Iris pigment epithelial cell (primary cell): Measurements from ENCODE around the gene HK1.
"Not testable (repeated sequence)": the region's sequence is repeated elsewhere in the genome, so short reads cannot be mapped to it uniquely, and the experiment has no call there.

Experiments used
- DNase-seq: peaks from one replicate; pipeline ENCODE4 v3.0.0-alpha.2; 2011; ENCODE audit warnings: low read depth

HK1 gene

GRCh38 chr10:69278446-69278963, at the start of gene HK1:
HK1 (plus strand) TSS chr10:69278496.
- peak; percentile 43 for DNase-seq

GRCh38 chr10:69229616-69229916, 48.7 kb upstream of the HK1 start:
- DNase-seq, result no peak

- no peak for DNase-seq
These were observed 48.2 kb upstream of the HK1 start for GRCh38 chr10:69230128-69230527.

- peak; percentile 86 for DNase-seq
These were observed 46.0 kb upstream of the HK1 start for GRCh38 chr10:69232252-69232651.

- no peak for DNase-seq
These were observed 45.4 kb upstream of the HK1 start for GRCh38 chr10:69232736-69233480.

GRCh38 chr10:69234447-69234846, 43.8 kb upstream of the HK1 start:
- no peak for DNase-seq

GRCh38 chr10:69237528-69238159, 40.7 kb upstream of the HK1 start:
- peak; percentile 61 for DNase-seq

GRCh38 chr10:69239136-69239535, 39.2 kb upstream of the HK1 start:
- DNase-seq, result no peak

GRCh38 chr10:69239816-69240434, 38.4 kb upstream of the HK1 start:
- no peak for DNase-seq

GRCh38 chr10:69240455-69240854, 37.8 kb upstream of the HK1 start:
- DNase-seq, result no peak

GRCh38 chr10:69241575-69241974, 36.7 kb upstream of the HK1 start:
- no peak for DNase-seq

GRCh38 chr10:69242040-69242851, 36.0 kb upstream of the HK1 start:
- no peak for DNase-seq

- DNase-seq, result no peak
These were observed 35.5 kb upstream of the HK1 start for GRCh38 chr10:69242852-69243212.

- no peak for DNase-seq
These were observed 34.5 kb upstream of the HK1 start for GRCh38 chr10:69243817-69244216.

GRCh38 chr10:69246036-69246435, 32.3 kb upstream of the HK1 start:
- no peak for DNase-seq

- no peak for DNase-seq
These were observed 31.5 kb upstream of the HK1 start for GRCh38 chr10:69246581-69247312.

GRCh38 chr10:69247313-69247710, 31.0 kb upstream of the HK1 start:
- no peak for DNase-seq

- no peak for DNase-seq
These were observed 30.1 kb upstream of the HK1 start for GRCh38 chr10:69248117-69248730.

GRCh38 chr10:69250041-69250440, 28.3 kb upstream of the HK1 start:
- DNase-seq, result no peak

- DNase-seq, result not testable (repeated sequence)
These were observed 26.9 kb upstream of the HK1 start for GRCh38 chr10:69251417-69251816.

- no peak for DNase-seq
These were observed 25.1 kb upstream of the HK1 start for GRCh38 chr10:69253171-69253570.
